HG03095 (cell line): Measurements from ENCODE around the gene COQ10A.
"Not testable (repeated sequence)": the region's sequence is repeated elsewhere in the genome, so short reads cannot be mapped to it uniquely, and the experiment has no call there.

ENCODE experiments used
- ATAC-seq: cut with Tn5 transposase; IDR thresholded peaks from one replicate; pipeline ENCODE4 v1.9.1; 2021; ENCODE audit warnings: moderate library complexity; ENCODE audit not compliant: unreplicated experiment

COQ10A gene

DNA sequence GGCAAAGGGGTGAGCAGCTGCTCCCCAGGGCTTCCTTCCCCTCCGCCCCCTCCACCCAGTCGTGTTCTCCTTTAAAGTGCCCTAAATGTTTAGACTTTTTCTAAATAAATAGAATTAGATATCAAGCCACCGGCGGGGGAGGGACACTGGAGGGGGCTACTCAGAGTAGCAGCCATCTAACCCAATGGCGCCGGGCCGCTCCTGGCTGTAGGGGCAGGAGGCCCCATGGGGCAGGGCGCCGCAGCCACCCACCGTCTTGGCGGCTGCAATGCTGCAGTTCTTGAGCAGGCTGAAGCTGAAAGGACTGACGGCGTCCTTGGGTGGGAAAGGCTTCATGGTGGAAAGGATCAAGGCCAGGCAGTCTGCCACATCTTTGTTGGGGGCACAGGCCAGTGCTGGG is 23.8 kb upstream of the COQ10A start:
- ATAC-seq: no peak

DNA sequence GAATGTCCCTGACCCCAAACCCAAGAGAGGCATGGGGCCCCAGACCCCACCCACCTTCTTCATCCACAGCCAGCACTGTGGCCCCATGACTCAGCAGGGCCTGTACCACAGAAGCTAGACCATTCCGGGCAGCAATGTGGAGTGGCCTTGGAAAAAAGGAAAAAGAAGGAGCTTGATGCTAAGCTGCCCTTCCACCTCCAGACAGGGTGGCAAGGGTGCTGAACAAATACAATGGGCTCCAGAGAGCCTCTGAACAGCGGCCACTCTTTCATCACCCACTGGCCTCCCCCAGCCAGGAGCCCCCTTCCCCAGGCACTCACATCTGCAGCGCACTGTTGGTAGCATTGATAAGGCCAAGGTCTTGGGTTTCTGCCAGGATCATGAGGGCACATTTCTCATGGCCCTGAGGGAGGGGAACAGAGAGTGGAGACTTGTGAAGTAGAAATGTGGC is 23.0 kb upstream of the COQ10A start:
- ATAC-seq: no peak

DNA sequence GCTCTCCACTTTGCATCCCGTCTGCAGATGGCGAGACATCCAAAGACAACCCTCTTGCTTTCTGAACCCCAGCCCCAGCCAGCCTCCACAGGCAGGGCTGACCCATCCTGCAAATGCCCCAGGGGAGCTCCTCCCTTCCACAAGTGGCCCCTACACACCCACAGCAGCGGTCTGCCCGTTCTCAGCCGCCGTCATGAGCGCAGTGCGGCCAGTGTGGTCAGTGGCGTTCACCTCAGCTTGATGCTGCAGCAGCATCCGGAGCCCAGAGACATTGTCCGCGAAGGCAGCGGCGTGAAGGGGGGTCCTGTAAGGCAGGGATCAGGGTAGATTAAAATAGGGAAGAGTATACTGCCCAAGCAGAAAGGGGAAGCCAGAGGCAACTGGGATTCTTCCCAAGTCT is 22.2 kb upstream of the COQ10A start:
- ATAC-seq: no peak

DNA sequence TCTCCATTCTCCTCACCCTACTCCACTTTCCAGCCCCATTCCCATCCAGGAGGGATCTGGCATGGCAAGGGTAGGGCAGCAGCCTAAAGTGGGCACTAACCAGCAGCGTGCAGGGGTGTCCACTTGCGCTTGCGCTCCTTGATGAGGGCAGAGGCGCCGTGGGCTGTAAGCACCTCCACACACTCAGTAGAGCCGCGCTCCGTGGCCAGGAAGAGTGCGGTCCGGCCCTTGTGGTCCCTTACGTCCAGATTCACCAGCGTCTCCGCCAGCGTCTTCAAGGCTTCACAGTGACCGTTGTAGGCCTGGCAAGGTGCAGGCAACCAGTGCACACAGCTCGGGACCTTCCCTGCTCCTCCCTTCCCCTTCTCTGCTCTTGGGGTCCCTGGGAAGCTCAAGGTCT is 18.8 kb upstream of the COQ10A start:
- ATAC-seq: no peak

DNA sequence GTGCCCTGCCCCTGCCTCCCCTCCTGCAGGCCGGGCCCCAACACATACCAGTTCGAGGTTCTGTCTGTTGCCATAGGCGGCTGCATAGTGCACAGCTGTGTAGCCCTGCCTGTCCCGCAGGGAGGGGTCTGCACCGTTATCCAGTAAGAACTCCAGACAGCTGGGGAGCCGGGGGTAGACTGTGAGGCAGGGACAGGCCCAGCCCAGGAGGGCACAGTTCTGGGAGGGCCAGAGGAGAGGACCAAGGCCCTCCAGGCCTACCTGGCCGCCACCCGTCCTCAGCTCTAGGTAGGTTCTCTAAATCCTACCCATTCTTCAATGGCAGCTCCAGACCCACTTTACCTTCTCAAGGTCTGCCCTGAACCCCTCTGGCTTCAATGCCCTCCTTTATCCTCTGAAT is 18.0 kb upstream of the COQ10A start:
- no peak for ATAC-seq

DNA sequence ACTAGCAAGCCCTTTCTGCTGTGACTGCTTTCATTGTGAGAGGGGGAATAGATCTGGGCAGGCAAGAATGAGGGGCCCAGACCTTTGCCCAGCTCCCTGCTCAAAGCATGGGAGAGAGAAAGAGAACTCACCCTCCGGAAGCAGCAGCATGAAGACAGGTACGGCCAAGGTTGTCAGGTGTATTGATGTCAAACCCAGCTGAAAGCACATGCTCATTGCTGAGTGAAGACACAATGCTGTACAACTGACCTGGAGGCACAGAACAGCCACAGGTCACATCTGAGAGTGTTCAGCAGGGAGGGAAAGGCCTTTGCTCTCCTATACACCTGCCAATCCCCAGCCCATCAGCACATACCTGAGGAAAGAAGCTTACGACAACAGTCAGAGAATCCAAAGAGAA is 14.1 kb upstream of the COQ10A start:
- no peak for ATAC-seq

DNA sequence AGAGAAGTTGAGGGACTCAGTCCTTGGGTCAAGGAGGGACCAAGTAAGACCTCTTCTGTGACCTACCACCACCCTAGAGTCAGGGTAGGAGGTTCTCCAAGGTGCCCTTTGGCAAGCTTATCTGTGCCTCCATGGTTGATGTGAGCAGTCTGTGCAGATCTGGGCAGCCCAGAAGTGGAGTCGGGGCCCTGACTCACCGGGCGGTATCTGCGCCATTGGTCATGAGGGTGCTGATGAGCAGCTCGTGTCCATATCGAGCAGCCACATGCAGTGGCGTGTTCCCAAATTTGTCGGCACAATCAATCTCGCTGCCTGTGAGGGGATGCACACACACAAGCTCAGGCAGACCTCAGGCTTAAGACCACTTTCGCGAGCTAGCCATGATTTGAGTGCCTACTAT is 13.7 kb upstream of the COQ10A start:
- ATAC-seq: no peak

DNA sequence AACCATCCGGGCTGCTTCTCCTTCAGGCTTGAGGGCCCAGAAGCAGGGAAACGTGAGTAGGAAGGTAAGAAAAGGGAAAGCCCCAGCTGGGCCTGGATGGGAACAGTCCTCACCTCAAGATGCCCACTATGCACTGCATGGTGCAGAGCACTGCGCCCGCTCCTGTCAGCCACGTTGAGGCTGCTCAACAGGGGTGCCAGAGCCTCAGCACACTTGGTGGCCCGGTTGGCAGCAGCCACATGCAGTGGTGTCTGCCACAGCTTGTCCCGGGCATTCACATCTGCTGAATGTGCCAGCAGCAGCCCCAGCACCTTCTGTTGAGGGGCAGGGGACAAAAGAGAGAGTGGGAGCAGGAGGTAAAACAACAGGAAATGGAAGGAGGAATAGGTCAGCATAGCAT is 11.1 kb upstream of the COQ10A start:
- no peak for ATAC-seq

DNA sequence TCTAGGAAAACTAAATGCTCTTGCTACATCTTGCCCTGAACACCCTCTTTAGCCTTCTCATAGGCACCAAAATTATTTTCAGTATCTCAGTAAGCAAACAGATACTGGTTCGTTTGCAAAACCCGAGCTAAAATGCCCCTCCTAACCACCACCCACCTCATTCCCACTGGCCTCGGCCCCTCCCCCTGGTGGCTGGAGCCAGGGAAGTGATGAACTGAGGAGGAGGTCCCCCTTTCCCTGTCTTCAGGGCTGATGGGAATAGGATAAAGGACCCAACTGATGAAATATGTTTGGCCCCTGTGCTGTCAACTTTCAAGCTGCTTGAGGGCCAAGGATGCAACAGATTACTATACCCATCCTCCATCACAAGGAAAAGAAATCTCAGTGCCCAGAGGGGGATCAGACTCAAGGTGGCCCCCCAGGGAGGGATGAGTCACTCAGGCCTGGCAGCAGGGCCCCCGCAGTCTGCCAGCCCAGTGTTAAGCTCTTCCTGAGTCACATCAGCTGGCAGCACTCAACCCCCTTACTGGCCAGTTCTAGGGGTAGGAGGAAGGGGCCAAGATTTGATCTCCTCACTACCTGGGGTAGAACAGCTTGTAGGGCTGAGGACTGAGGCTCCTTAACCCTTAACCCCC is 10.3 kb upstream of the COQ10A start:
- no peak for ATAC-seq

DNA sequence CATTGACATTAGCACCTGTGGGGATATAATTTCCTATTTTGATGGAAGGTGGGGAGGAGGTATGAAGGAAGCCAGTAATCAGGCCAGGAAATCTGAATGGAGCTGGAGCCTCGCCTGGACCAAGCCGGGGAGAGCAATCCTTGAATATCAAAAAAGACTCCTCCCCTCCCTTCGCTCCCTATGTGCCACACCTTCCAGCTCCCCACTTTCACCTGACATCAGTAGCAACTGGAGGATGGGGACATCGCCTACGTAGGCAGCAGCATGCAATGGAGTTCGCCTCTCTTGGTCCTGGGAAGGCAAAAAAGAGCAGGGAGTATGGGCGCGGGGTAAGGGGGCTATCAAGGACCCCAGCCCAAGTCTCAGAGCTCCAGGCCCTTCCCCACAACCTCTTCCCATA is 9.7 kb upstream of the COQ10A start:
- no peak for ATAC-seq

DNA sequence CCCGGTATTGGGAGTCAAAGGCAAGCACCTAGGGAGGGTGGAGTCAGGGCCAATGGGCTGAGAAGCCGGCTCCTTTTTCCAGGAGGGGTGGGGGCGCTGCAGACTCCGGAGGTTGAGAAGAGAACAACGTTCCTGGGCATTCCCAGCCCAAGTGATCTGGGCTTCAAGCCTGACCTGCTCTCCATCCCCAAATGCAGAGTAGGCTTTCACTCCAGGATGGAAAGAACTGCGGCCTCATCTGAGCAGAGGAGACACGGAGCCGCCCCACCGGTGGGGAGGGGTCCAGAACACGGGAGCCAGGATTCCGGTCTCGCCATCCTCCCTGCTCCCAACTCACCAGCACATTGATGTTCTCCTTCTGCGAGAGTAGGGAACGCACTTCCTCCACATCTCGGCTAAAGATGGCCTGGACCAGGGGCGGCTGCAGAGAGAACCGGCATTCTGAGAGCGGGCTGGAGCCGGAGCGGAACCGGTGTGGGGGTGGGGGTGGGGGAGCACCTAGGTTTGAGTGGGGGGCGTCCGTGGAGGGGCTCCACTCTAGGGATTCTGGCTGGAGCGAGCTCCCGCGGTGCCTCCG is 9.2 kb upstream of the COQ10A start:
- ATAC-seq: no peak

DNA sequence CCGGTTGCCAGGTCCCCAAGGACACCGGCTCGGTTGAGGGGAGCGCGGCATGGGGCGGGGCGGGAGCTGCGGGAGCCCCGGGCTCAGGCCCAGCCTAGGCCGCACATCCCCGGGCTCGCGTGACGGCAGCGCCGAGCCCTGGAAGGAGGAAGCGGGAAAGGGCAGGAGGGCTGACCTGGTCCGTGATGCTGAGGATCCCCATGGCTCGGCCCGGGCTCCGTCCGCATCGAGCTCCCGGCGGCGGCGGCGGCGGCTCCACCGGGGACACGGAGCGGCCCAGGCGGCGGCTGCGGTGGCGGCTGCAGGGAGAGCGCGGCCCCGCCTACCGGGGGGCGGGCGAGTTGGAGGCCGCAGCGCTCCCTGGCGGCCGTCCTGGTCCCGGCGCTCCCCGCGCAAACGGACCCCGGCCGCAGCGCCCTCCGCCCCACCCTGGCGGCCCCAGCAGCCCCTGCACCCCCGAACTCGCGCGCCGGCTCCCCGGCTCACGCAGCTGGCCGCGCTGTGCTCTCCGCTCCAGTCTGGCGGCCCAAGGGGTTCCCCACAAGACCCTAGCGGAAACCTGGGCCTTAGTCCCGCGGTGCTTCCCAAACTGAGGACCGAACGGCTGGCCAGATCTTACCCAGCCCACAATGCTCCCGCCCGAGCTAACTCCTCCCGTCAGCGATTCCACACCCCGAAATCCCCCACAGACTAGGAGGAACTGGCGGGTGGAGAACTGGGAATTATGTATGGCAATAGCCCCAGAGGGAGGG is 8.5 kb upstream of the COQ10A start, which contains the start of gene ANKRD52:
TSS of gene ANKRD52 (minus strand) at position 317 of the 752 bp plus-strand sequence. CDS start at position 202, 115 bp downstream.
- peak; percentile 91 for ATAC-seq

DNA sequence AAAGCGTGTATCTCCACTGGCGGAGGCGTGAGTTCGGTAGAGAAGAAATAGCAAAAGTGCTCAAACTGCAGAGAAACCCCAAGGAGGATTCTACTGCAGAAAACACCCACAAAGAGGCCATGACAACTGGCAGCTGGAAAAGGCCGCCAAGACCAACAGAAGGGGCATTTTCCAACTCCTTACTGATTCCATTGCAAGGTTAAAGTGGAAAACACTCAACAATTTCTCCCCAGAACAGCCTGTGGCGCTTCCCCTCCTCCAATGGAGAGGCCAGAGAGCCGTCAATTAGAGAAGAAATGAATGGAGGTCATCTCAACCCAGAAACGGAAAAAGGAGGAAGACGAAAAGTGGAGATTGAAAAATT is 7.9 kb upstream of the COQ10A start:
- no peak for ATAC-seq

DNA sequence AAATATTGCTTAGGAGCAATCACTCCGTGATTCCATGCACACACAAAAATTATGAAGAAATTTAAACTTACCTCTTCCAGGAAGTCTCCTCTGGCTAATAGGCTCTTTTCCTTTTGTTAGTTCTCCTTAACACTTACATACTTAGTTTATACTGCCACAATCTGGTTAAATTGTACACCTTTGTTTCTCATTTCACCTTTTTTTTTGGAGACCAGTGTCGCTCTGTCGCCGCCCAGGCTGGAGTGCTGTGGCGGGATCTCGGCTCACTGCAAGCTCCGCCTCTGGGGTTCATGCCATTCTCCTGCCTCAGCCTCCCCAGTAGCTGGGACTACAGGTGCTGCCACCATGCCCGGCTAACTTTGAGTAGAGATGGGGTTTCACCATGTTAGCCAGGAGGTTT is 6.4 kb upstream of the COQ10A start:
- ATAC-seq: no peak

DNA sequence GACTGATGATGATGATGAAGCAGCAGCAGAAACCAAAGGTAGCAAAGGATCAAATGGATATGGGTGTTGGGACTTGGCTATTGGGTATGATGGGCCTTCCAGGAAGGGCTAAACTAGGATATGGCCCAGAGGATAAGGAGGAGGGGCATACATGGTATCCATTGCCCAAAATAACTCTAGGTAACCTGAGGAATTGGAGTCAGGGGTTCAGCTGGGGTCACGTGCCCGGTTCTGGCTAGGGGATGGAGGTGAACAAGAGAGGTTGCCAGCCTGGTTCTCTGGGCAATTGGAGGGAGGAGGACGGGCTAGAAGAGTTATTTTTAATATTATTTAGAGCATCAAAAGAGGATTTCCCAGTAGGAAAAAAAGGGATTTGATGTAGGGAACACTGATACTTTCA is 5.8 kb upstream of the COQ10A start:
- no peak for ATAC-seq

DNA sequence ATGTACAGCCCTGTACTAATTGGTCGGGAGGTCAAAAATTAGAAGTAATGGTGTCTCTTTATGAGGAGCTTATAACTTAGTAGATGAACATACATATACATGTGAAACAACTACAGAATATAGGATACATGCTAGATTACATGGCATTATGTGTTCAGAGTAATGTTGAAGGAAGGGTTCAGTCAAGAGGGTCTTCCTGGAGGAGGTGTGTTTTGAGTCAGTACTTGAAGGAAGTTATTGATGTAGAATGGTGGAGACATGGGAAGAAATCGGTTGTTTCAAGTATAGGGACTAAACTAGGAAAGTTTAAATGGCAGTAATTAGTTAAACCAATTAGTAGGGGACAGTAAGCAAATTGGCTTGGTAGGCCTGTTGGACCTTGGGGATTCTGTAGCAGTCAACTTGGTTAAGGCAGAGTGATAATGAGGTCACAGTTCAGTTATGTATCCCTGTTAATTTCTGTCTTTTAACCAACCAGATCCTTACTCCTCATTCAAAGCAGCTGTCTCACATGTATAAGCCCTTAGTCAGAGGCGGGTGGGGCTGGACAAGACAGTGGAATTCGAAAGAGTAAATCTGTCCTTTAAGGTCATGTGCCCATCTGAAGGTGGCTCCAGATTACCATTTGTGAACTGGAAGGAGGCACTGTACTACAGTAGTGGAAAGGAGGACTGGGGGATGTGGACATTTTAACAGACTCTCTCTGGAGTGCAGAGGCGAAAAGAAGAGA is 5.1 kb upstream of the COQ10A start:
- ATAC-seq: no peak

DNA sequence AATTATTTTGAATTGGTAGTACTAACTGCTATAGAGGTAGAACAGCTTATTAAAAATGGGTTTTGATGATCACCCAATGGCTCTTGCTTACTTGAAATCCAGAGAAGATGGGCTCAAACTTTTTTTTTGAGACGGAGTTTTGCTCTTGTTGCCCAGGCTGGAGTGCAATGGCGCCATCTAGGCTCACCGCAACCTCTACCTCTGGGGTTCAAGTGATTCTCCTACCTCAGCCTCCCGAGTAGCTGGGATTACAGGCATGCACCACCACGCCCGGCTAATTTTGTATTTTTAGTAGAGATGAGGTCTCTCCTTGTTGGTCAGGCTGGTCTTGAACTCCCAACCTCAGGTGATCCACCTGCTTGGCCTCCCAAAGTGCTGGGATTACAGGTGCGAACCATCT is 3.8 kb upstream of the COQ10A start:
- ATAC-seq: not testable (repeated sequence)

DNA sequence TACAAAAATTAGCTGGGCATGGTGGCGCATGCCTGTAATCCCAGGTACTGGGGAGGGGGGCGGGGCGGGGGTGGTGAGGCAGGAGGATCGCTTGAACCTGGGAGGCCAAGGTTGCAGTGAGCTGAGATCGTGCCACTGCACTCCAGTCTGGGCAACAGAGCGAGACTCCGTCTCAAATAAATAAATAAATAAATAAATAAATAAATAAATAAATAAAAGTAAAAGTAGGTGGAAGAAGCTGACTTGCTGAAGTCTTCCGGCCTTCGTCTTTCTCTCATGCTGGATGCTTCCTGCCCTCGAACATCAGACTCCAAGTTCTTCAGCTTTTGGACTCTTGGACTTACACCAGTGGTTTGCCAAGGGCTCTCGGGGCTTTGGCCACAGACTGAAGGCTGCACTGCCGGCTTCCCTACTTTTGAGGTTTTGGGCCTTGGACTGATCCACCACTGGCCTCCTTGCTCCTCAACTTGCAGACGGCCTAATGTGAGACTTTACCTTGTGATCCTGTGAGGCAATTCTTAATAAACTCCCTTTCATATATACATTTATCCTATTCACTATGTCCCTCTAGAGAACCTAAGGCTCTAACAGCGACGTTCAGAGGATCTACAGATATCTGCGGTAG is 562 bp upstream of the COQ10A start:
- not testable (repeated sequence) for ATAC-seq

DNA sequence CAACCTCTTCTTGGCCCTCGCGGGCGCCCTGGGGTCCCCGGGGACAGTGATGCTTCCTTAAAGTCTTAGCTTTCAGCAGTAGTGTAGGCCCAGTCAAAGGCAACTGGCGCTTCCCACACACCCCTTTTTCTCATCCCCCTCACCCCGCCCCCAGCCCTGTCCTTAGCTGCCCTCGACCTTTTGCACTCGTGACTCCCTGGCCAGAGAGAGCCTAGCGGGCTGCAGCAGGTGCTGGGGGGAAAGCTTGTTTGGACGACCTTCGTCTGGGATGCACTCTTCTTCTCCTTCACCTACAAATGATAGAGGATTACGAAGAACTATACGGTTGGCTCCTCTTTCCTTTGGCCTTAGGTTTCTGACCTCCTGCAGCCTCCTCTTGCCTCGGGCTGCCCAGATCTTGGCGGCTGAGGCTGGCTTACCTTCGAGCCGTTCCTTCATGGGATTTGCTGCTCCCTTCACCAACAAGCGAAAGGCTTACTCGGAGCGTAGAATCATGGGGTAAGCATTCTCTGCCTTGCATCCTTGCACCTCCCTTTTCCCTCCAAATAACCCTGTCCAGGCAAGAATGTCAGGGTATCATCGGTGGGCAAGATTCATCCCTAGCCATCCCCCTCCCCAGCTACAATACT is 815 bp downstream of the COQ10A start:
- ATAC-seq: peak; percentile 18

DNA sequence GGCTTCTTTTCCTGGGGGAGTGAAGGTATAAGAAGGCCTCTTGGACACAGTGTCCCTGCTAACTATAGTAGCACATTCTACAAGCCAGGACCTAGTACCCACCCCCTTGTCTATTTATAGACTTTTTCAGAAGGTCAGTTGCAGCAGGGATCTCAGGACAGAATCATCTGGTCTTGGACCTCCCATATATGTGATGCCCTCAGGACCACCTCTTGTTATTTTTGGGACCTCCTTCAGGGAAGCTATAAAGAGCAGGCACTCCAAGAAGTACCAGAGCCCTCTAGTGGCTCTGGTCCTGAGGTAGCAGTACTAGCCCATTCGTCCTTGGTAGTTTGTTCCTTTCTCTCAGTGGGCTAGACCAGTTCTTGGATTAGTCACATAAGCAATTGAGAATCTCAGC is 4.3 kb downstream of the COQ10A start:
- ATAC-seq: no peak

DNA sequence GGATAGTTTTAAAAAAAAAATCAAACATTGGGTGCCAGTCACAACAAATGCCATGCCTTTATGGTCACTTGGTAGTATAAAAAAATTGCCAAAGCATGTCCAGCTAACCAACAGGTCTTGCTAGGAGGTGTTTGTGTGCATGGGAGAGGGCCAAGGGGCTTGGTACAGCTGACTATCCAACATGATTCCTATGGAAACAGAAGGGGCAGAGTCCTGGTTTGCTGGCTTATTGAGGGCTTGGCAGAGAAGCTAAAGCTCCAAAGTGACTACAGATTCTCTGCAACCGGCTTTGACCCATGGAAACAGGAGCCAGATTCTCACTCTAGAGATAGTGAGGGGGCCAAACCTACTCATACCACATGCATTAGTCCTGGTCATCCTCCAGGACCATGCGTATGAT is 5.7 kb downstream of the COQ10A start:
- ATAC-seq: not testable (repeated sequence)
